A549 (cell line): ENCODE measurements around the gene FGF14. TPM values are rescaled to one million over a fixed set of nuclear protein-coding genes. Genes with fewer than 3 reads are reported as not detected.

ENCODE experiments used
- ATAC-seq, 2 experiments: fragments of 200-7000 bp in 1 of 2; fragments of >200 bp in 1 of 2; cut with Nextera tagmentation in 1 of 2; cut with Tn5 transposase in 1 of 2; 3 replicates each; pipeline versions ENCODE4 v1.8.0 to v1.9.1; 2018 to 2020; ENCODE audit warnings: mild to moderate bottlenecking in 1 of 2, moderate library complexity in 1 of 2
- CTCF ChIA-PET: fragments of 300-600 bp; sonication (Branson Sonifier 250); formaldehyde crosslinking; extraction: SDS; loops from one replicate; lab custom pipeline; 2021; ENCODE audit warnings: antibody characterized with exemption, inconsistent platforms; lab: Yijun Ruan, JAX
- POLR2A ChIA-PET: fragments of 350-600 bp; formaldehyde crosslinking; extraction: SDS; loops from one replicate; lab custom pipeline; 2021; ENCODE audit warnings: antibody characterized with exemption, inconsistent platforms; lab: Yijun Ruan, JAX
- DNase-seq, 2 experiments: peaks; one replicate each; pipeline versions ENCODE4 v3.0.0 to v3.0.0-alpha.2; 2011 to 2016; ENCODE audit warnings: low read depth in 1 of 2, low spot score in 1 of 2
- FAIRE-seq: peaks from 2 replicates; lab custom pipeline; 2011; peaks lifted over from hg19 to GRCh38; lab: Jason Lieb, UNC
- H3K27ac ChIP-seq, 2 experiments: fragments of >200 bp; sonication (Bioruptor Twin); formaldehyde crosslinking; 3 replicates each; pipeline ENCODE4 v1.5.1; 2016 to 2017
- H3K4me1 ChIP-seq: fragments of >200 bp; sonication (Bioruptor Twin); formaldehyde crosslinking; 3 replicates; pipeline ENCODE4 v1.6.1; 2016
- H3K4me2 ChIP-seq: fragments of >200 bp; sonication (Bioruptor Twin); formaldehyde crosslinking; 3 replicates; pipeline ENCODE4 v1.6.1; 2016
- H3K4me3 ChIP-seq: fragments of >200 bp; sonication (Bioruptor Twin); formaldehyde crosslinking; 3 replicates; pipeline ENCODE4 v1.5.1; 2016
- H3K9me3 ChIP-seq: fragments of >200 bp; sonication (Bioruptor Twin); formaldehyde crosslinking; 3 replicates; pipeline ENCODE4 v1.6.1; 2016
- ATOH8 ChIP-seq: fragments of 250-450 bp; sonication (Bioruptor Pico); IDR thresholded peaks from 2 replicates; pipeline ENCODE4 v1.5.0; 2020; ENCODE audit warnings: low read depth, mild to moderate bottlenecking, moderate library complexity
- BHLHE40 ChIP-seq: IDR thresholded peaks from 2 replicates; pipeline ENCODE4 v1.6.1; 2012; ENCODE audit warnings: low read depth, low read length, inconsistent platforms
- CBX2 ChIP-seq: fragments of 200-600 bp; sonication (generic); IDR thresholded peaks from 2 replicates; pipeline ENCODE4 v1.6.1; 2016; ENCODE audit warnings: low read depth, mild to moderate bottlenecking, borderline replicate concordance
- EP300 ChIP-seq, 2 experiments: fragments of >200 bp; sonication (Bioruptor Twin); formaldehyde crosslinking; IDR thresholded peaks; 2 replicates in 1 of 2; 3 replicates in 1 of 2; pipeline ENCODE4 v1.6.1; 2016 to 2017
- FOSL2 ChIP-seq, 2 experiments: fragments of 450-650 bp in 1 of 2; fragments of >200 bp in 1 of 2; sonication (Bioruptor Twin) in 1 of 2; formaldehyde crosslinking; IDR thresholded peaks; 2 replicates each; pipeline versions ENCODE4 v1.5.0 to v1.6.1; 2016 to 2020; ENCODE audit warnings: mild to moderate bottlenecking in 1 of 2, moderate library complexity in 1 of 2
- FOXS1 ChIP-seq: fragments of 250-450 bp; sonication (Bioruptor Pico); IDR thresholded peaks from 2 replicates; pipeline ENCODE4 v1.5.0; 2020; ENCODE audit warnings: mild to moderate bottlenecking, moderate library complexity
- HDAC2 ChIP-seq: fragments of 200-600 bp; sonication (generic); IDR thresholded peaks from 2 replicates; pipeline ENCODE4 v1.6.1; 2016
- HES2 ChIP-seq: fragments of >200 bp; sonication (Bioruptor Twin); formaldehyde crosslinking; IDR thresholded peaks from 2 replicates; pipeline ENCODE4 v1.6.1; 2016
- HMGXB4 ChIP-seq: fragments of 250-450 bp; sonication (Bioruptor Pico); IDR thresholded peaks from 2 replicates; pipeline ENCODE4 v1.5.0; 2021; ENCODE audit warnings: mild to moderate bottlenecking, moderate library complexity, borderline replicate concordance
- HOXA7 ChIP-seq: fragments of 250-450 bp; sonication (Bioruptor Pico); IDR thresholded peaks from 2 replicates; pipeline ENCODE4 v1.5.0; 2020; ENCODE audit warnings: mild to moderate bottlenecking, moderate library complexity
- HOXB13 ChIP-seq: fragments of 250-450 bp; sonication (Bioruptor Pico); IDR thresholded peaks from 2 replicates; pipeline ENCODE4 v1.5.0; 2020; ENCODE audit warnings: low read depth, mild to moderate bottlenecking, moderate library complexity
- HOXB5 ChIP-seq: fragments of 250-450 bp; sonication (Bioruptor Pico); IDR thresholded peaks from 2 replicates; pipeline ENCODE4 v1.5.0; 2020; ENCODE audit warnings: mild to moderate bottlenecking, moderate library complexity
- JUNB ChIP-seq: fragments of >200 bp; sonication (Bioruptor Twin); formaldehyde crosslinking; IDR thresholded peaks from 2 replicates; pipeline ENCODE4 v1.6.1; 2016
- KDM1A ChIP-seq: fragments of 200-600 bp; sonication (generic); IDR thresholded peaks from 2 replicates; pipeline ENCODE4 v1.6.1; 2016; ENCODE audit warnings: low read depth, mild to moderate bottlenecking
- KDM5A ChIP-seq: fragments of 200-600 bp; sonication (generic); IDR thresholded peaks from 2 replicates; pipeline ENCODE4 v1.6.1; 2016; ENCODE audit warnings: antibody characterized with exemption, mild to moderate bottlenecking
- MAX ChIP-seq: IDR thresholded peaks from 2 replicates; pipeline ENCODE4 v1.6.1; 2012
- MAZ ChIP-seq: fragments of 150-350 bp; IDR thresholded peaks from 2 replicates; pipeline ENCODE4 v1.6.1; 2014; ENCODE audit warnings: antibody characterized with exemption, low read depth, low read length, borderline replicate concordance
- NPAS2 ChIP-seq: fragments of 250-450 bp; sonication (Bioruptor Pico); IDR thresholded peaks from 2 replicates; pipeline ENCODE4 v1.8.0; 2022; ENCODE audit warnings: mild to moderate bottlenecking, moderate library complexity, borderline replicate concordance
- POLR2AphosphoS2 ChIP-seq: conservative IDR thresholded peaks from 2 replicates; pipeline ENCODE4 v1.6.1; 2012; ENCODE audit warnings: low read length, improper control_type of control experiment, inconsistent platforms
- RCOR1 ChIP-seq: fragments of 150-350 bp; IDR thresholded peaks from 2 replicates; pipeline ENCODE4 v1.6.1; 2014; ENCODE audit warnings: antibody characterized with exemption, low read length, low read depth
- RFX5 ChIP-seq: fragments of 450-650 bp; IDR thresholded peaks from 2 replicates; pipeline ENCODE4 v1.7.1; 2014; ENCODE audit warnings: antibody characterized with exemption, mild to moderate bottlenecking, moderate library complexity
- RNF2 ChIP-seq: fragments of 200-600 bp; sonication (generic); IDR thresholded peaks from 2 replicates; pipeline ENCODE4 v1.6.1; 2016; ENCODE audit warnings: low read depth, mild to moderate bottlenecking, antibody characterized with exemption, moderate library complexity, borderline replicate concordance
- SREBF2 ChIP-seq: fragments of 450-650 bp; IDR thresholded peaks from 2 replicates; pipeline ENCODE4 v1.6.1; 2014; ENCODE audit warnings: mild to moderate bottlenecking, moderate library complexity
- TFCP2L1 ChIP-seq: fragments of 250-450 bp; sonication (Bioruptor Pico); IDR thresholded peaks from 2 replicates; pipeline ENCODE4 v1.5.0; 2021; ENCODE audit warnings: mild to moderate bottlenecking
- TP53 ChIP-seq: fragments of 250-450 bp; sonication (Bioruptor Pico); IDR thresholded peaks from 2 replicates; pipeline ENCODE4 v1.5.0; 2021; ENCODE audit warnings: mild to moderate bottlenecking, moderate library complexity
- ZNF302 ChIP-seq: fragments of 250-450 bp; sonication (Bioruptor Pico); IDR thresholded peaks from 2 replicates; pipeline ENCODE4 v1.9.0; 2021; ENCODE audit warnings: inconsistent platforms, mild to moderate bottlenecking, moderate library complexity
- ZSCAN20 ChIP-seq: fragments of 250-450 bp; sonication (Bioruptor Pico); IDR thresholded peaks from 2 replicates; pipeline ENCODE4 v1.8.0; 2022; ENCODE audit warnings: mild to moderate bottlenecking, moderate library complexity
- WGBS: methylation state at CpG from one replicate; pipeline ENCODE4 v1.1.6; 2017; ENCODE audit errors: missing lambda C conversion rate; 5-methylcytosine and 5-hydroxymethylcytosine counted together
- polyA plus RNA-seq, 4 experiments: library from polyadenylated mRNA; depleted of rRNA in 3 of 4; stranded (reverse); fragments of >200 nt; fragmentation: RNase III in 1 of 4; extraction: RNeasy Plus Mini Kit Qiagen cat#74134 plus additional on column Dnase treatment in 1 of 4; gene quantifications; 2 replicates in 3 of 4; 3 replicates in 1 of 4; pipeline ENCODE4 v1.2.3, GENCODE V29; 2011 to 2017

The FGF14 gene
- polyA plus RNA-seq, 2 of the 4 experiments (the other 2 are of a cell fraction) = not detected

GRCh38 chr13:101986316-101986715 lies 415.5 kb downstream of the FGF14 start:
- WGBS = 22% methylated on average over 2 of the region's 2 CpGs
- Histone ChIP-seq H3K4me3 (no peak overlapping the region), H3K4me2 (no peak overlapping the region), H3K9me3 (no peaks in the 10 kb centered on the region), H3K27ac (no peak overlapping the region), H3K4me1 (no peaks in the 10 kb centered on the region)
- CTCF ChIA-PET = no interaction called here
- ATAC-seq (no peak), FAIRE-seq (no peak), DNase-seq (no peak)
- POLR2A ChIA-PET = no interaction called here
- TF ChIP-seq ZNF302 (CRISPR knock-in tag) = no peak
- TF ChIP-seq MAZ = no peak
- no peak for TF ChIP-seq TP53
- TF ChIP-seq JUNB = no peak
- no peak for TF ChIP-seq RFX5
- no peak for TF ChIP-seq BHLHE40
- TF ChIP-seq TFCP2L1 (CRISPR knock-in tag) = no peak
- no peak for TF ChIP-seq CBX2
- TF ChIP-seq ZSCAN20 (CRISPR knock-in tag) = no peak
- no peak for TF ChIP-seq RNF2
- no peak for TF ChIP-seq ATOH8 (CRISPR knock-in tag)
- TF ChIP-seq NPAS2 (CRISPR knock-in tag) = no peak
- no peak for TF ChIP-seq HOXB5 (CRISPR knock-in tag)
- no peak for TF ChIP-seq HMGXB4 (CRISPR knock-in tag)
- TF ChIP-seq KDM1A = no peak
- TF ChIP-seq MAX = no peak
- TF ChIP-seq, all 56 proteins: peak for 0

- TF ChIP-seq TP53 = no peak
- TF ChIP-seq MAZ = no peak
- no peak for TF ChIP-seq FOXS1 (CRISPR knock-in tag)
- TF ChIP-seq NPAS2 (CRISPR knock-in tag) = no peak
- TF ChIP-seq RFX5 = no peak
- no peak for TF ChIP-seq HOXA7 (CRISPR knock-in tag)
- no peak for TF ChIP-seq FOSL2 (IDR thresholded peaks at IDR 0.05)
- no peak for TF ChIP-seq FOSL2 (CRISPR knock-in tag; IDR thresholded peaks at IDR 0.05)
- TF ChIP-seq EP300 (IDR thresholded peaks at IDR 0.05) = no peak
- no peak for TF ChIP-seq SREBF2
- no peak for TF ChIP-seq HOXB13
- no peak for TF ChIP-seq RCOR1
- TF ChIP-seq, all 56 proteins: peak for 0
- Histone ChIP-seq H3K4me2 (no peak overlapping the region), H3K9me3 (no peaks in the 10 kb centered on the region), H3K27ac (no peak overlapping the region), H3K4me3 (no peak overlapping the region), H3K4me1 (no peaks in the 10 kb centered on the region)
- ATAC-seq = no peak
- ChIA-PET CTCF (no interaction called here), POLR2A (no interaction called here)
- FAIRE-seq = no peak
- WGBS = 13% methylated on average over 3 of the region's 3 CpGs
- DNase-seq = no peak
Observed at GRCh38 chr13:101985321-101985720, 416.5 kb downstream of the FGF14 start.

GRCh38 chr13:101982903-101983302 lies 418.9 kb downstream of the FGF14 start:
- H3K4me3 ChIP-seq = no peak overlapping the region
- H3K4me1 ChIP-seq = no peaks in the 10 kb centered on the region
- ChIA-PET POLR2A (no interaction called here), CTCF (no interaction called here)
- no peak overlapping the region for H3K27ac ChIP-seq
- DNase-seq (no peak), ATAC-seq (no peak), FAIRE-seq (no peak)
- no peak for TF ChIP-seq RCOR1
- TF ChIP-seq HDAC2 = no peak
- TF ChIP-seq HES2 = no peak
- no peak for TF ChIP-seq POLR2AphosphoS2
- TF ChIP-seq ZNF302 (CRISPR knock-in tag) = no peak
- no peak for TF ChIP-seq KDM5A
- TF ChIP-seq ZSCAN20 (CRISPR knock-in tag) = no peak
- no peak for TF ChIP-seq TP53
- TF ChIP-seq FOSL2 (IDR thresholded peaks at IDR 0.05) = no peak
- TF ChIP-seq FOSL2 (CRISPR knock-in tag; IDR thresholded peaks at IDR 0.05) = no peak
- H3K4me2 ChIP-seq = no peak overlapping the region
- H3K9me3 ChIP-seq = no peaks in the 10 kb centered on the region
